ENCODE data around the gene MAN1A2.

MAN1A2 gene

GRCh38 chr1:117362986-117363385, 4.3 kb upstream of the MAN1A2 start:
- no peak for DNase-seq

- DNase-seq, result no peak
These were observed 3.6 kb upstream of the MAN1A2 start for GRCh38 chr1:117363571-117364048.

GRCh38 chr1:117364240-117364639, 3.0 kb upstream of the MAN1A2 start:
- no peak for DNase-seq

- no peak for DNase-seq
These were observed 1.7 kb upstream of the MAN1A2 start for GRCh38 chr1:117365350-117366176.

- DNase-seq, result peak; percentile 94
These were observed 838 bp upstream of the MAN1A2 start for GRCh38 chr1:117366177-117367045.

- DNase-seq, result no peak
These were observed 1.2 kb downstream of the MAN1A2 start for GRCh38 chr1:117368116-117369108.

- no peak for DNase-seq
These were observed 2.8 kb downstream of the MAN1A2 start for GRCh38 chr1:117370071-117370470.

- DNase-seq, result no peak
These were observed 3.3 kb downstream of the MAN1A2 start for GRCh38 chr1:117370509-117370908.

GRCh38 chr1:117371441-117372151, 4.3 kb downstream of the MAN1A2 start:
- no peak for DNase-seq

GRCh38 chr1:117372863-117373412, 5.7 kb downstream of the MAN1A2 start:
- no peak for DNase-seq

- DNase-seq, result no peak
These were observed 6.7 kb downstream of the MAN1A2 start for GRCh38 chr1:117373932-117374331.

- DNase-seq, result no peak
These were observed 8.1 kb downstream of the MAN1A2 start for GRCh38 chr1:117375327-117375726.

GRCh38 chr1:117387060-117387633, 19.9 kb downstream of the MAN1A2 start:
- no peak for DNase-seq

GRCh38 chr1:117388328-117388727, 21.1 kb downstream of the MAN1A2 start:
- DNase-seq, result no peak

GRCh38 chr1:117389284-117389683, 22.0 kb downstream of the MAN1A2 start:
- DNase-seq, result no peak

- no peak for DNase-seq
These were observed 22.5 kb downstream of the MAN1A2 start for GRCh38 chr1:117389779-117390178.

GRCh38 chr1:117392771-117393170, 25.5 kb downstream of the MAN1A2 start:
- no peak for DNase-seq

- no peak for DNase-seq
These were observed 28.8 kb downstream of the MAN1A2 start for GRCh38 chr1:117396074-117396473.

- DNase-seq, result no peak
These were observed 29.4 kb downstream of the MAN1A2 start for GRCh38 chr1:117396636-117397035.

- DNase-seq, result no peak
These were observed 31.7 kb downstream of the MAN1A2 start for GRCh38 chr1:117398957-117399356.

GRCh38 chr1:117401761-117402160, 34.5 kb downstream of the MAN1A2 start:
- DNase-seq, result no peak

Measured in activated effector memory CD4-positive, alpha-beta T cell treated with anti-CD3 and anti-CD28 coated beads, Interleukin-2, amount 50 U/mL, for 16 hours (primary cell).